Fibroblast of the aortic adventitia (primary cell): ENCODE results near the gene CLDN16. TPM values are rescaled to one million over a fixed set of nuclear protein-coding genes. Genes with fewer than 3 reads are reported as not detected.

Experiments
- DNase-seq: peaks from one replicate; pipeline ENCODE4 v3.0.0-alpha.2; 2010; ENCODE audit warnings: low read depth
- H3K4me3 ChIP-seq: 2 replicates; pipeline ENCODE4 v1.5.1; 2011; ENCODE audit warnings: low read depth, mild to moderate bottlenecking, control low read depth, low read length, moderate library complexity
- total RNA-seq: library from RNA; depleted of rRNA; stranded (reverse); fragments of >200 nt; gene quantifications from 2 replicates; pipeline ENCODE4 v1.2.3, GENCODE V29; 2012; ENCODE audit warnings: low replicate concordance
- TF ChIP-seq, protein P1 (sequence below): IDR thresholded peaks from 2 replicates; pipeline ENCODE4 v1.5.1; 2011; ENCODE audit warnings: mild to moderate bottlenecking, low read length, control low read depth, inconsistent platforms; ENCODE audit not compliant: insufficient read depth

Gene CLDN16
- total RNA-seq, 1 donor, result 0.09 TPM

DNA sequence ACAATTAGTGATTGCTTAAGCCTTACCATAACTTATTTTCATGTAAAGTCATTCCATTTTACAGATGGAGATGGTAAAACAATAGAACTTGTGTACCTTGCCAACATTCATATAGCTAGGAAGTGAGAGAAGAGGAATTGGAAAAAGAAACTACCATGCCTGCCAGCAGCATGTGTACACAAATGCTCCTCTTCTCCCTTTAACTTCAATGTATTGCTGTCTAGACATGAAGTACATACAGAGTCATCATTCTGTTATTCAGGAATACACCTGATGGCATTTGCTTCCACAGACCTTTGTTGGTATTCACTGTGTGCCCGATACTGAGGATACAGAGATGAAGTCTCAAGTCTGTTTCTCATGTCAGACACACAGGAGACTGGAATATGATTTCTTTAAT is 68.8 kb downstream of the CLDN16 start:
- no peak overlapping the region for H3K4me3 ChIP-seq
- TF ChIP-seq, protein P1, sequence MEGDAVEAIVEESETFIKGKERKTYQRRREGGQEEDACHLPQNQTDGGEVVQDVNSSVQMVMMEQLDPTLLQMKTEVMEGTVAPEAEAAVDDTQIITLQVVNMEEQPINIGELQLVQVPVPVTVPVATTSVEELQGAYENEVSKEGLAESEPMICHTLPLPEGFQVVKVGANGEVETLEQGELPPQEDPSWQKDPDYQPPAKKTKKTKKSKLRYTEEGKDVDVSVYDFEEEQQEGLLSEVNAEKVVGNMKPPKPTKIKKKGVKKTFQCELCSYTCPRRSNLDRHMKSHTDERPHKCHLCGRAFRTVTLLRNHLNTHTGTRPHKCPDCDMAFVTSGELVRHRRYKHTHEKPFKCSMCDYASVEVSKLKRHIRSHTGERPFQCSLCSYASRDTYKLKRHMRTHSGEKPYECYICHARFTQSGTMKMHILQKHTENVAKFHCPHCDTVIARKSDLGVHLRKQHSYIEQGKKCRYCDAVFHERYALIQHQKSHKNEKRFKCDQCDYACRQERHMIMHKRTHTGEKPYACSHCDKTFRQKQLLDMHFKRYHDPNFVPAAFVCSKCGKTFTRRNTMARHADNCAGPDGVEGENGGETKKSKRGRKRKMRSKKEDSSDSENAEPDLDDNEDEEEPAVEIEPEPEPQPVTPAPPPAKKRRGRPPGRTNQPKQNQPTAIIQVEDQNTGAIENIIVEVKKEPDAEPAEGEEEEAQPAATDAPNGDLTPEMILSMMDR, result no peak
- DNase-seq, result no peak

DNA sequence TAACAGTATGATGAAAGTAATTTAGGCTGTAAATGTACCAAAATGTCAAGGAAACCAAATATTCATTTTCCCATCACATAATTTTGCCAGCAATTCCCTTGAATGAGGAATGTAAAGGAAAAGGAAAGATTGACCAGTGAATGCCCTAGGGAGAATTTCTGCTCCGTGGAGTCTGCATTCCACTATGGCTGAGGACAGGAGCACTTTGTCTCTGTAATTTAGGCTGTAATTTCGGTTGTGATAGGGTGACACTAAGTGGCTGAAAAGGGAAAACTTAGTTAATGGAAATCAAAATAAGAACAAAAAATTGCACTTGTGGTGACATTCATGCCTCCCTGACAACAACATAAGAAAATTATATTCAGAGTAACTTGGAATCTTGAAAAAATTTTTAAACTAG is 70.1 kb downstream of the CLDN16 start:
- TF ChIP-seq, protein P1, result no peak
- no peak overlapping the region for H3K4me3 ChIP-seq
- peak; percentile 17 for DNase-seq

Other genes with a start within 250 kb of the CLDN16 start
- gene CLDN1, start 65.7 kb upstream of the CLDN16 start, total RNA-seq, result 0.18 and 1.3 TPM in 2 replicates
- gene TMEM207, start 61.7 kb downstream of the CLDN16 start, total RNA-seq, result not detected in 2 replicates
- 8.1 and 14.6 TPM in 2 replicates for gene IL1RAP, start 125.9 kb downstream of the CLDN16 start, total RNA-seq